H1 (cell line): ENCODE results near the gene CNTN3. TPM values are rescaled to one million over a fixed set of nuclear protein-coding genes. Genes with fewer than 3 reads are reported as not detected.

Source experiments
- ASH2L ChIP-seq: fragments of 200-600, 300-600 bp; sonication (generic); IDR thresholded peaks from one replicate; pipeline ENCODE4 v1.7.1; 2017; ENCODE audit warnings: low read length
- CTBP2 ChIP-seq: IDR thresholded peaks from 2 replicates; pipeline ENCODE4 v1.7.0; 2011; ENCODE audit warnings: borderline replicate concordance, mild to moderate bottlenecking, moderate library complexity, mixed read lengths, low read length; ENCODE audit not compliant: insufficient read depth, insufficient read length
- EGR1 ChIP-seq: IDR thresholded peaks from 2 replicates; pipeline ENCODE4 v1.6.1; 2011; ENCODE audit warnings: low read depth, low read length, borderline replicate concordance
- POLR2A ChIP-seq, 2 experiments: IDR thresholded peaks; 1 replicate in 1 of 2; 2 replicates in 1 of 2; pipeline ENCODE4 v1.6.1; 2011; ENCODE audit warnings: low read depth in 2 of 2, low read length in 2 of 2, mild to moderate bottlenecking in 2 of 2; ENCODE audit errors: control extremely low read depth in 1 of 2
- polyA plus RNA-seq, 7 experiments: library from polyadenylated mRNA; depleted of rRNA in 3 of 7; stranded (reverse) in 5 of 7; unstranded in 2 of 7; fragments of >200 nt in 5 of 7; fragments of 200-250 nt in 2 of 7; gene quantifications; 1 replicate in 5 of 7; 2 replicates in 1 of 7; 4 replicates in 1 of 7; pipeline versions ENCODE4 v1.2.1 to v1.2.3, GENCODE V29; 2011 to 2013; ENCODE audit warnings: missing spikeins in 2 of 7, mixed read lengths in 2 of 7
- total RNA-seq: library from RNA; stranded (reverse); fragmentation: NEBNext Ultra II Directional; extraction: Animal tissue kit (Norgen Biotek cat#: 25700); gene quantifications from 2 replicates; pipeline ENCODE4 v1.2.1, GENCODE V29; 2021
- TF ChIP-seq, protein P1 (sequence below): fragments of 300-600 bp; sonication (generic); IDR thresholded peaks from 2 replicates; pipeline ENCODE4 v1.7.1; 2012; ENCODE audit warnings: low read length, moderate library complexity, mild to moderate bottlenecking, inconsistent platforms; ENCODE audit not compliant: insufficient replicate concordance
- TF ChIP-seq, protein P2 (sequence below): IDR thresholded peaks from 2 replicates; pipeline ENCODE4 v1.6.1; 2011; ENCODE audit warnings: low read depth, mild to moderate bottlenecking, low read length; ENCODE audit not compliant: insufficient read depth

The CNTN3 gene
- total and polyA plus RNA-seq, 2 of the 8 experiments (the other 6 are each of a cell fraction or from before 2014, with no cell fraction given): 0.11 to 0.13 TPM

DNA sequence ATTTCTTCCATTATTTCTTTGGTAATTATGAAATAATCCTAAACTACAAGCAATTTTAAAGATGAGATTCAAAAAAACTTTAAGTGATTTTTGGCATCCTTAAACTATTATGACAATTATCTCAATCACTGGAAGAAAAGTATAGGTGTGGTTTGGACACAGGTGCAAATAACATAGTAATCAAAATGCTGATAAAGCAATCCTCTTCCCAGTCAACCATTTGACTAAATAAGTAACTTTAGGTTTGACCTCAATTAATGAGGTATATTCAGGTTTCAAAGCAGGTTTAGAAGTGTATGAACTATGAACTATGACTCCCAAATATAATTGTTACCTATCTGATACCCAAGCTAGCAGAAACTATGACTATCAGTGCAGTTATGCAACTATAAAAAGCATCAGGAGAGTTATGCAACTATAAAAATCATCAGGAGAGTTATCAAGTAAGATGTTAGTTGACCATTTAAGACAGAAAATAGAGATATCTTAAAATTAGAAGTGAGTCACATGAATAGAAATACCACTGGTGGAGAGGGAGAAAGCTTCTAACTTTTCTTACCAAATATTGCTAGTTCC is 8.9 kb upstream of the CNTN3 start (continued):
- TF ChIP-seq, protein P1, sequence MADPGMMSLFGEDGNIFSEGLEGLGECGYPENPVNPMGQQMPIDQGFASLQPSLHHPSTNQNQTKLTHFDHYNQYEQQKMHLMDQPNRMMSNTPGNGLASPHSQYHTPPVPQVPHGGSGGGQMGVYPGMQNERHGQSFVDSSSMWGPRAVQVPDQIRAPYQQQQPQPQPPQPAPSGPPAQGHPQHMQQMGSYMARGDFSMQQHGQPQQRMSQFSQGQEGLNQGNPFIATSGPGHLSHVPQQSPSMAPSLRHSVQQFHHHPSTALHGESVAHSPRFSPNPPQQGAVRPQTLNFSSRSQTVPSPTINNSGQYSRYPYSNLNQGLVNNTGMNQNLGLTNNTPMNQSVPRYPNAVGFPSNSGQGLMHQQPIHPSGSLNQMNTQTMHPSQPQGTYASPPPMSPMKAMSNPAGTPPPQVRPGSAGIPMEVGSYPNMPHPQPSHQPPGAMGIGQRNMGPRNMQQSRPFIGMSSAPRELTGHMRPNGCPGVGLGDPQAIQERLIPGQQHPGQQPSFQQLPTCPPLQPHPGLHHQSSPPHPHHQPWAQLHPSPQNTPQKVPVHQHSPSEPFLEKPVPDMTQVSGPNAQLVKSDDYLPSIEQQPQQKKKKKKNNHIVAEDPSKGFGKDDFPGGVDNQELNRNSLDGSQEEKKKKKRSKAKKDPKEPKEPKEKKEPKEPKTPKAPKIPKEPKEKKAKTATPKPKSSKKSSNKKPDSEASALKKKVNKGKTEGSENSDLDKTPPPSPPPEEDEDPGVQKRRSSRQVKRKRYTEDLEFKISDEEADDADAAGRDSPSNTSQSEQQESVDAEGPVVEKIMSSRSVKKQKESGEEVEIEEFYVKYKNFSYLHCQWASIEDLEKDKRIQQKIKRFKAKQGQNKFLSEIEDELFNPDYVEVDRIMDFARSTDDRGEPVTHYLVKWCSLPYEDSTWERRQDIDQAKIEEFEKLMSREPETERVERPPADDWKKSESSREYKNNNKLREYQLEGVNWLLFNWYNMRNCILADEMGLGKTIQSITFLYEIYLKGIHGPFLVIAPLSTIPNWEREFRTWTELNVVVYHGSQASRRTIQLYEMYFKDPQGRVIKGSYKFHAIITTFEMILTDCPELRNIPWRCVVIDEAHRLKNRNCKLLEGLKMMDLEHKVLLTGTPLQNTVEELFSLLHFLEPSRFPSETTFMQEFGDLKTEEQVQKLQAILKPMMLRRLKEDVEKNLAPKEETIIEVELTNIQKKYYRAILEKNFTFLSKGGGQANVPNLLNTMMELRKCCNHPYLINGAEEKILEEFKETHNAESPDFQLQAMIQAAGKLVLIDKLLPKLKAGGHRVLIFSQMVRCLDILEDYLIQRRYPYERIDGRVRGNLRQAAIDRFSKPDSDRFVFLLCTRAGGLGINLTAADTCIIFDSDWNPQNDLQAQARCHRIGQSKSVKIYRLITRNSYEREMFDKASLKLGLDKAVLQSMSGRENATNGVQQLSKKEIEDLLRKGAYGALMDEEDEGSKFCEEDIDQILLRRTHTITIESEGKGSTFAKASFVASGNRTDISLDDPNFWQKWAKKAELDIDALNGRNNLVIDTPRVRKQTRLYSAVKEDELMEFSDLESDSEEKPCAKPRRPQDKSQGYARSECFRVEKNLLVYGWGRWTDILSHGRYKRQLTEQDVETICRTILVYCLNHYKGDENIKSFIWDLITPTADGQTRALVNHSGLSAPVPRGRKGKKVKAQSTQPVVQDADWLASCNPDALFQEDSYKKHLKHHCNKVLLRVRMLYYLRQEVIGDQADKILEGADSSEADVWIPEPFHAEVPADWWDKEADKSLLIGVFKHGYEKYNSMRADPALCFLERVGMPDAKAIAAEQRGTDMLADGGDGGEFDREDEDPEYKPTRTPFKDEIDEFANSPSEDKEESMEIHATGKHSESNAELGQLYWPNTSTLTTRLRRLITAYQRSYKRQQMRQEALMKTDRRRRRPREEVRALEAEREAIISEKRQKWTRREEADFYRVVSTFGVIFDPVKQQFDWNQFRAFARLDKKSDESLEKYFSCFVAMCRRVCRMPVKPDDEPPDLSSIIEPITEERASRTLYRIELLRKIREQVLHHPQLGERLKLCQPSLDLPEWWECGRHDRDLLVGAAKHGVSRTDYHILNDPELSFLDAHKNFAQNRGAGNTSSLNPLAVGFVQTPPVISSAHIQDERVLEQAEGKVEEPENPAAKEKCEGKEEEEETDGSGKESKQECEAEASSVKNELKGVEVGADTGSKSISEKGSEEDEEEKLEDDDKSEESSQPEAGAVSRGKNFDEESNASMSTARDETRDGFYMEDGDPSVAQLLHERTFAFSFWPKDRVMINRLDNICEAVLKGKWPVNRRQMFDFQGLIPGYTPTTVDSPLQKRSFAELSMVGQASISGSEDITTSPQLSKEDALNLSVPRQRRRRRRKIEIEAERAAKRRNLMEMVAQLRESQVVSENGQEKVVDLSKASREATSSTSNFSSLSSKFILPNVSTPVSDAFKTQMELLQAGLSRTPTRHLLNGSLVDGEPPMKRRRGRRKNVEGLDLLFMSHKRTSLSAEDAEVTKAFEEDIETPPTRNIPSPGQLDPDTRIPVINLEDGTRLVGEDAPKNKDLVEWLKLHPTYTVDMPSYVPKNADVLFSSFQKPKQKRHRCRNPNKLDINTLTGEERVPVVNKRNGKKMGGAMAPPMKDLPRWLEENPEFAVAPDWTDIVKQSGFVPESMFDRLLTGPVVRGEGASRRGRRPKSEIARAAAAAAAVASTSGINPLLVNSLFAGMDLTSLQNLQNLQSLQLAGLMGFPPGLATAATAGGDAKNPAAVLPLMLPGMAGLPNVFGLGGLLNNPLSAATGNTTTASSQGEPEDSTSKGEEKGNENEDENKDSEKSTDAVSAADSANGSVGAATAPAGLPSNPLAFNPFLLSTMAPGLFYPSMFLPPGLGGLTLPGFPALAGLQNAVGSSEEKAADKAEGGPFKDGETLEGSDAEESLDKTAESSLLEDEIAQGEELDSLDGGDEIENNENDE: no peak
- TF ChIP-seq, protein P2, sequence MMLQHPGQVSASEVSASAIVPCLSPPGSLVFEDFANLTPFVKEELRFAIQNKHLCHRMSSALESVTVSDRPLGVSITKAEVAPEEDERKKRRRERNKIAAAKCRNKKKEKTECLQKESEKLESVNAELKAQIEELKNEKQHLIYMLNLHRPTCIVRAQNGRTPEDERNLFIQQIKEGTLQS: no peak
- TF ChIP-seq ASH2L: no peak
- no peak for TF ChIP-seq EGR1
- no peak for TF ChIP-seq CTBP2
- no peak for TF ChIP-seq POLR2A (IDR thresholded peaks at IDR 0.05; ENCODE audit: control extremely low read depth in 1 of 2, low read depth in 2 of 2, low read length in 2 of 2)
